A673 (cell line): Measurements from ENCODE around the gene DCLRE1C. TPM values are rescaled to one million over a fixed set of nuclear protein-coding genes. Genes with fewer than 3 reads are reported as not detected.
A peak's percentile ranks its signal among the peaks of the same experiment; 100 is the strongest.
"Not testable (repeated sequence)": the region's sequence is repeated elsewhere in the genome, so short reads cannot be mapped to it uniquely, and the experiment has no call there.

Experiments
- BruUV-seq: library from RNA; stranded (reverse); fragments of 400-500 nt; replicated peaks from 2 replicates; lab custom pipeline; 2021; lab: Mats Ljungman, UMichigan
- CTCF ChIA-PET: fragments of 300-600 bp; sonication (Branson Sonifier 250); formaldehyde crosslinking; loops from one replicate; lab custom pipeline; 2022; ENCODE audit warnings: antibody characterized with exemption; lab: Charles Lee
- POLR2A ChIA-PET: fragments of 300-600 bp; sonication (Branson Sonifier 250); formaldehyde crosslinking; loops from one replicate; lab custom pipeline; 2022; ENCODE audit warnings: antibody characterized with exemption; ENCODE audit not compliant: low non-redundant PET; lab: Charles Lee
- DNase-seq: peaks from one replicate; pipeline ENCODE4 v3.0.0-alpha.2; 2015; ENCODE audit warnings: low spot score
- H3K27ac ChIP-seq: fragments of 200-600 bp; sonication (generic); 2 replicates; pipeline ENCODE4 v1.5.1; 2016; ENCODE audit warnings: mixed run types, low read depth, mild to moderate bottlenecking, mixed read lengths, antibody characterized with exemption, low read length; ENCODE audit not compliant: poor library complexity, severe bottlenecking
- H3K27me3 ChIP-seq: fragments of 200-600 bp; sonication (generic); replicated peaks from 2 replicates; pipeline ENCODE4 v1.6.1; 2017; ENCODE audit warnings: mixed run types, low read depth, mild to moderate bottlenecking, mixed read lengths, antibody characterized with exemption, low read length; ENCODE audit not compliant: insufficient read depth, poor library complexity
- H3K36me3 ChIP-seq: fragments of 200-600 bp; sonication (generic); 2 replicates; pipeline ENCODE4 v1.6.1; 2016; ENCODE audit warnings: mixed run types, mild to moderate bottlenecking, mixed read lengths, antibody characterized with exemption, low read length; ENCODE audit not compliant: insufficient read depth, poor library complexity, severe bottlenecking
- H3K4me1 ChIP-seq: fragments of 200-600 bp; sonication (generic); 2 replicates; pipeline ENCODE4 v1.6.1; 2017; ENCODE audit warnings: mixed run types, mild to moderate bottlenecking, mixed read lengths, antibody characterized with exemption, low read length; ENCODE audit not compliant: insufficient read depth, poor library complexity, severe bottlenecking
- H3K4me3 ChIP-seq: fragments of 200-600 bp; sonication (generic); 2 replicates; pipeline ENCODE4 v1.5.1; 2016; ENCODE audit warnings: low read depth, mixed run types, mild to moderate bottlenecking, mixed read lengths, low read length; ENCODE audit not compliant: poor library complexity, severe bottlenecking
- H3K9me3 ChIP-seq: fragments of 200-600 bp; sonication (generic); 2 replicates; pipeline ENCODE4 v1.6.1; 2016; ENCODE audit warnings: mixed run types, low read depth, mild to moderate bottlenecking, mixed read lengths, antibody characterized with exemption, low read length; ENCODE audit not compliant: poor library complexity, severe bottlenecking
- EZH2 ChIP-seq: fragments of 200-600 bp; sonication (generic); IDR thresholded peaks from 2 replicates; pipeline ENCODE4 v1.6.1; 2017; ENCODE audit warnings: borderline replicate concordance, low read depth, mild to moderate bottlenecking, mixed read lengths, antibody characterized with exemption, low read length; ENCODE audit not compliant: poor library complexity, severe bottlenecking
- intact Hi-C: fragments of 100-400 bp; cut with micrococcal nuclease; formaldehyde crosslinking; loops from one replicate; pipeline ENCODE4 v1.10.0; 2022; ENCODE audit not compliant: unreplicated experiment
- total RNA-seq: library from RNA; stranded (reverse); gene quantifications from 2 replicates; pipeline ENCODE4 v1.2.3, GENCODE V29; 2021
- TF ChIP-seq, protein P1 (sequence below): fragments of 300-800, 200-600 bp; sonication (generic); conservative IDR thresholded peaks from 2 replicates; pipeline ENCODE4 v1.5.1; 2017; ENCODE audit warnings: low read depth, mild to moderate bottlenecking, antibody characterized with exemption, low read length, moderate library complexity, mixed read lengths

DCLRE1C gene
- total RNA-seq, 1 experiment from 2014 or later: 13.1 TPM

DNA sequence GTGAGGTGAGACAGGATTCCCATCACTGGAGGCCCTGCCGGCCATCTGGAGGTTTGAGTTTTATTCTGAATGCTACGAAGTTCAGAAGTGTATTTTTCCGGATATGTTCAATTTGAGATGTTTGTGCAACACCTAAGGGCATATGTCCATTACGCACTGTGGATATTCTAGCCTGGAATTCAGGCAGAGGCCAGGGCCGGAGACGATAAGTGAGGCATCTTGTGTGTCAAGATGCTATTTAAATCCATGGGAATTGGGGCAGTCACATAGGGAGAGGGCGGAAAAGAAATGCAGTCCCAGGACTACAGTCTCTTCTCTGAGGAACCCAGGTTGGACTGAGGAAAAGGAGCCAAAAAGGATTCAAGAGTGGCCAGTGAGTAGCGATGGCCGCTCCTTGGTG, 77.1 kb downstream of the DCLRE1C start:
- no TSS peak for BruUV-seq
- Histone ChIP-seq H3K4me3 (peak overlapping the region; percentile 88), H3K4me1 (peaks cover 8% of the 10 kb centered on the region), H3K27ac (no peak overlapping the region), H3K27me3 (no peaks in the 10 kb centered on the region), H3K9me3 (no peaks in the 10 kb centered on the region), H3K36me3 (peaks cover under 1% of the 10 kb centered on the region)
- intact Hi-C loops: loop anchor here (5.0 kb wide), 1 partner anchor 76 kb away; the partner anchor contains the start of gene DCLRE1C
- CTCF ChIA-PET: no interaction called here
- POLR2A ChIA-PET: no interaction called here
- DNase-seq: no peak
- TF ChIP-seq EZH2: no peak
- TF ChIP-seq, protein P1, sequence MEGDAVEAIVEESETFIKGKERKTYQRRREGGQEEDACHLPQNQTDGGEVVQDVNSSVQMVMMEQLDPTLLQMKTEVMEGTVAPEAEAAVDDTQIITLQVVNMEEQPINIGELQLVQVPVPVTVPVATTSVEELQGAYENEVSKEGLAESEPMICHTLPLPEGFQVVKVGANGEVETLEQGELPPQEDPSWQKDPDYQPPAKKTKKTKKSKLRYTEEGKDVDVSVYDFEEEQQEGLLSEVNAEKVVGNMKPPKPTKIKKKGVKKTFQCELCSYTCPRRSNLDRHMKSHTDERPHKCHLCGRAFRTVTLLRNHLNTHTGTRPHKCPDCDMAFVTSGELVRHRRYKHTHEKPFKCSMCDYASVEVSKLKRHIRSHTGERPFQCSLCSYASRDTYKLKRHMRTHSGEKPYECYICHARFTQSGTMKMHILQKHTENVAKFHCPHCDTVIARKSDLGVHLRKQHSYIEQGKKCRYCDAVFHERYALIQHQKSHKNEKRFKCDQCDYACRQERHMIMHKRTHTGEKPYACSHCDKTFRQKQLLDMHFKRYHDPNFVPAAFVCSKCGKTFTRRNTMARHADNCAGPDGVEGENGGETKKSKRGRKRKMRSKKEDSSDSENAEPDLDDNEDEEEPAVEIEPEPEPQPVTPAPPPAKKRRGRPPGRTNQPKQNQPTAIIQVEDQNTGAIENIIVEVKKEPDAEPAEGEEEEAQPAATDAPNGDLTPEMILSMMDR: no peak

DNA sequence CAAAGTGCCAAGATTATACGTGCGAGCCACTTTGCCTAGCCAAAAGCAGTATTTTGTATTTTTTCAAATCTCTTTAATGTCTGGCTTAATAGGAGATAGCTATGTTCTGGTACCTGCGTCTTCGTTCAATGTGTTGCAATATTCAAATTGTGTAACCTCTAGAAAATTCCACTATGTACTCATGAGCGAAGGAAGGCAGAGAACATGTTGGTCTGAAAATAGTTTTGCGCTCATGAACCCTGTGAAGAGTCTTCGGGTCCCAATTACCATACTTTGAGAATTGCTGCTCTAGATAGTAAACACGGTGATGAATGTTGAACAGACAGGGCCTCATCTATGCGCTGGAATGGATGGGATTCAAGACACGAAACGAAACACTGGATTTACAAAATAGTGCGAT, 78.0 kb downstream of the DCLRE1C start:
- BruUV-seq: no TSS peak
- no peak for DNase-seq
- CTCF ChIA-PET: no interaction called here
- Histone ChIP-seq H3K4me1 (peaks cover 8% of the 10 kb centered on the region), H3K36me3 (peaks cover 9% of the 10 kb centered on the region), H3K9me3 (no peaks in the 10 kb centered on the region), H3K27ac (no peak overlapping the region), H3K27me3 (no peaks in the 10 kb centered on the region), H3K4me3 (no peak overlapping the region)
- intact Hi-C loops: loop anchor here (5.0 kb wide), 1 partner anchor 76 kb away; the partner anchor contains the start of gene DCLRE1C
- POLR2A ChIA-PET: no interaction called here
- no peak for TF ChIP-seq EZH2
- TF ChIP-seq, protein P1: no peak

DNA sequence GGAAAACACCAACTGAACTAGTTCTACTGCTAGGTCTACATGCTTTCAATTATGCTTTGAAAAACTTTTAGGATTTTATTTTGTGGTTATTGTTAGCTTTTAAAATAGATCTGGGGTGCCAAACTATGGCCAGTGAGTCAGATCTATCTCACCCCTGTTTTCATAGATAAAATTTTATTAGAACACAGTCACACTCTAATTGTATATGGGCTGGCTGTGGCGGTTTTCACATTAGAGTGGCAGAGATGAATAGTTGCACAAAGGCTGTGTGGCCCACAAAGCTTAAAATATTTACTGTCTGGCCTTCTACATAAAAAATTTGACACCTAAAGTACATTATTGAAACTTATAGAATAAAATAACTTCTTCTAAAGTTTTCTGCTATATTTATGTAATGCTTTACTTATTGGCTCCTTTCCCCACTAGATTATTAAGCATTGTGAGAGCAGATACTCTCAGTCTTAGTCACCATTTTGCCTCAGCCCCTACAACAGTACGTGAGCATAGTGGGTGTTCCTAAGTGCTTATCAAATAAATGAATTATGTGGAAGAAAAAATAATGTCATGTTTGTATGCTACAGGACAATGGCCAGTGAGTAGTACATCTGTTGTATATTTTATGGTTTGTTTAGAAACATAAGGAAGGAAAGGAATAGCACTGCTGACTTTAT, 80.7 kb downstream of the DCLRE1C start:
- intact Hi-C loops: no loop called here
- CTCF ChIA-PET: no interaction called here

DNA sequence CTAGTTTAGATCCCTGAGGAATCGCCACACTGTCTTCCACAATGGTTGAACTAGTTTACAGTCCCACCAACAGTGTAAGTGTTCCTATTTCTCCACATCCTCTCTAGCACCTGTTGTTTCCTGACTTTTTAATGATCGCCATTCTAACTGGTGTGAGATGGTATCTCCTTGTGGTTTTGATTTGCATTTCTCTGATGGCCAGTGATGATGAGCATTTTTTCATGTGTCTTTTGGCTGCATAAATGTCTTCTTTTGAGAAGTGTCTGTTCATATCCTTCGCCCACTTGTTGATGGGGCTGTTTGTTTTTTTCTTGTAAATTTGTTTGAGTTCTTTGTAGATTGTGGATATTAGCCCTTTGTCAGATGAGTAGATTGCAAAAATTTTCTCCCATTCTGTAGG, 89.0 kb downstream of the DCLRE1C start:
- intact Hi-C loops, CTCF ChIA-PET, H3K27me3 ChIP-seq, BruUV-seq, H3K9me3 ChIP-seq, H3K4me3 ChIP-seq, DNase-seq, H3K27ac ChIP-seq, H3K4me1 ChIP-seq, POLR2A ChIA-PET: not testable (repeated sequence)
- peaks cover 36% of the 10 kb centered on the region for H3K36me3 ChIP-seq

More for the DNA sequence above, 80.7 kb downstream of the DCLRE1C start:
- no peaks in the 10 kb centered on the region for H3K9me3 ChIP-seq
- POLR2A ChIA-PET: no interaction called here
- DNase-seq: no peak
- H3K27me3 ChIP-seq: no peaks in the 10 kb centered on the region
- BruUV-seq: no TSS peak
- H3K27ac ChIP-seq: no peak overlapping the region
- TF ChIP-seq, protein P1: no peak
- no peak for TF ChIP-seq EZH2
- H3K36me3 ChIP-seq: peaks cover 32% of the 10 kb centered on the region
- H3K4me1 ChIP-seq: peaks cover 8% of the 10 kb centered on the region
- no peak overlapping the region for H3K4me3 ChIP-seq

DNA sequence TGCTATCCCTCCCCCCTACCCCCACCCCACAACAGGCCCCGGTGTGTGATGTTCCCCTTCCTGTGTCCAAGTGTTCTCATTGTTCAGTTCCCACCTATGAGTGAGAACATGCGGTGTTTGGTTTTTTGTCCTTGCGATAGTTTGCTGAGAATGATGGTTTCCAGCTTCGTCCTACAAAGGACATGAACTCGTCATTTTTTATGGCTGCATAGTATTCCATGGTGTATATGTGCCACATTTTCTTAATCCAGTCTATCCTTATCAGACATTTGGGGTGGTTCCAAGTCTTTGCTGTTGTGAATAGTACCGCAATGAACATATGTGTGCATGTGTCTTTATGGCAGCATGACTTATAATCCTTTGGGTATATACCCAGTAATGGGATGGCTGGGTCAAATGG, 89.4 kb downstream of the DCLRE1C start:
- H3K27ac ChIP-seq, H3K9me3 ChIP-seq, H3K4me3 ChIP-seq, H3K4me1 ChIP-seq, CTCF ChIA-PET, intact Hi-C loops, DNase-seq, BruUV-seq, H3K27me3 ChIP-seq, POLR2A ChIA-PET: not testable (repeated sequence)
- peaks cover 32% of the 10 kb centered on the region for H3K36me3 ChIP-seq
